NB4 (cell line): ENCODE results near the gene SRGAP1.

Source experiments
- CTCF ChIP-seq: IDR thresholded peaks from one replicate; pipeline ENCODE4 v1.5.1; 2012; ENCODE audit warnings: low read depth, low read length
- MYC ChIP-seq: IDR thresholded peaks from 2 replicates; pipeline ENCODE4 v1.6.1; 2011; ENCODE audit warnings: low read depth, low read length
- POLR2A ChIP-seq: IDR thresholded peaks from 2 replicates; pipeline ENCODE4 v1.6.1; 2011; ENCODE audit warnings: mild to moderate bottlenecking; ENCODE audit not compliant: insufficient read length; ENCODE audit errors: extremely low read depth

- no peak for TF ChIP-seq CTCF
- TF ChIP-seq POLR2A = no peak
- no peak for TF ChIP-seq MYC
Measured at GRCh38 chr12:63823040-63823439, 21.5 kb upstream of the SRGAP1 start.
